Brain microvascular endothelial cell (primary cell): ENCODE data around the gene POLR2L.
A peak's percentile ranks its signal among the peaks of the same experiment; 100 is the strongest.

ENCODE experiments used
- DNase-seq: peaks from one replicate; pipeline ENCODE4 v3.0.0-alpha.2; 2020
- H3K27ac ChIP-seq: fragments of 250-450 bp; sonication (Bioruptor Pico); 2 replicates; pipeline ENCODE4 v1.5.1; 2020; ENCODE audit warnings: mild to moderate bottlenecking, moderate library complexity
- H3K27me3 ChIP-seq: fragments of 250-450 bp; sonication (Bioruptor Pico); replicated peaks from 2 replicates; pipeline ENCODE4 v1.5.1; 2020; ENCODE audit warnings: mild to moderate bottlenecking
- H3K36me3 ChIP-seq: fragments of 250-450 bp; sonication (Bioruptor Pico); replicated peaks from 2 replicates; pipeline ENCODE4 v1.5.1; 2020; ENCODE audit warnings: mild to moderate bottlenecking
- H3K4me3 ChIP-seq: 2 replicates; pipeline ENCODE4 v1.5.1; 2011; ENCODE audit warnings: low read depth, mild to moderate bottlenecking, control low read depth, low read length, moderate library complexity
- CTCF ChIP-seq: IDR thresholded peaks from 2 replicates; pipeline ENCODE4 v1.5.1; 2011; ENCODE audit warnings: low read depth, mild to moderate bottlenecking, moderate library complexity, low read length, control low read depth, inconsistent platforms; ENCODE audit errors: missing control alignments
- in situ Hi-C: cut with HindIII; loops from 2 replicates; pipeline ENCODE4 v1.10.0; 2017; ENCODE audit warnings: low sequenced_read_pairs, low pct_ligation_motif_present

The POLR2L gene

GRCh38 chr11:887589-887988, 45.3 kb upstream of the POLR2L start:
- no peak overlapping the region for H3K4me3 ChIP-seq
- no peaks in the 10 kb centered on the region for H3K36me3 ChIP-seq
- no peaks in the 10 kb centered on the region for H3K27me3 ChIP-seq
- no peak for DNase-seq
- in situ Hi-C loops = no loop called here
- no peak overlapping the region for H3K27ac ChIP-seq
- TF ChIP-seq CTCF = no peak

- no peaks in the 10 kb centered on the region for H3K27me3 ChIP-seq
- no peak overlapping the region for H3K4me3 ChIP-seq
- TF ChIP-seq CTCF = no peak
- no peak overlapping the region for H3K27ac ChIP-seq
- no peak for DNase-seq
- H3K36me3 ChIP-seq = no peaks in the 10 kb centered on the region
- in situ Hi-C loops = no loop called here
Measured at GRCh38 chr11:886568-886967, 44.2 kb upstream of the POLR2L start.

- Histone ChIP-seq H3K27ac (no peak overlapping the region), H3K36me3 (no peaks in the 10 kb centered on the region), H3K27me3 (no peaks in the 10 kb centered on the region), H3K4me3 (no peak overlapping the region)
- in situ Hi-C loops = no loop called here
- TF ChIP-seq CTCF = no peak
- DNase-seq = no peak
Measured at GRCh38 chr11:884578-885070, 42.3 kb upstream of the POLR2L start.

DNA sequence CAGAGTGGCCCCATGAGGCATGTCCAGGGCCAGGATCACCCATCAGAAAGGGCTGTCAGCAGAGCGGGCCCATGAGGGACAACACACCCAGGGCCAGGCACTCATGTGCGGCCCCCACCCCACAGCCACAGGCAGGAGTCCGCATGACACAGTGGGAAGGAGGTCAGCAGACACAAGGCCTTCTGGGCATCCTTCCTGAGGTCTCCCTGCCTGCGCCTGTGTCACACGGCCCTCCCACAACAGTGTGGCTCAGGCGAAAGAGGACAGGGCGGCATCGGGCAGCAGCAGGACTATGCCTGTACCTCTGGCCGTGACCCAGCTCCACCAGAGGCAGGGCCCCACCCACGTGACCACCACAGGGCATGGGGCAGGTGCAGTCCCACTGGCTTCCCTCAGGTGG, 41.2 kb upstream of the POLR2L start:
- Histone ChIP-seq H3K4me3 (no peak overlapping the region), H3K27me3 (no peaks in the 10 kb centered on the region), H3K27ac (no peak overlapping the region), H3K36me3 (no peaks in the 10 kb centered on the region)
- in situ Hi-C loops = no loop called here
- no peak for DNase-seq
- TF ChIP-seq CTCF = no peak

DNA sequence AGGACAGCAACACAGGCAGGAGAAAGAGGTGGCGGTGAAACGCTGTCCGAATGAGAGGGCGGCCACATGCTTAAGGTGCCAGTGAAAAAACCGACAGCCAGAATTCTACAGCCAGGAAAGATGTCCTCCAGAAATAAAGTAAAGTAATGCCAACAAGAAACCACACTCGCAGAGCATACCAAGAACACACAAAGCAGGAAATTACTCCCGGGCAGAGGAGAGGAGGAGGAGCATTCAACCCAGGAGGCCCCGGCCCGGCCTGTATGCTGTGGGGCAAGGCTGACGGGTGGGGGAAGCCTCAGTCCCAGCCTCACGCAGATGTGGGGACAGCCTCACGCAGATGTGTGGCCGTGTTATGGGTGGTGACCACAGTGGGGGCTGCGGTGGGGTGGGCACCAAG, 40.3 kb upstream of the POLR2L start:
- Histone ChIP-seq H3K27ac (no peak overlapping the region), H3K27me3 (no peaks in the 10 kb centered on the region), H3K36me3 (no peaks in the 10 kb centered on the region), H3K4me3 (no peak overlapping the region)
- no peak for TF ChIP-seq CTCF
- in situ Hi-C loops = no loop called here
- DNase-seq = no peak

- Histone ChIP-seq H3K36me3 (no peaks in the 10 kb centered on the region), H3K4me3 (no peak overlapping the region), H3K27ac (no peak overlapping the region), H3K27me3 (no peaks in the 10 kb centered on the region)
- in situ Hi-C loops = no loop called here
- peak; percentile 24 for TF ChIP-seq CTCF
- no peak for DNase-seq
Measured at GRCh38 chr11:880447-880846, 38.1 kb upstream of the POLR2L start.
